CD4-positive, alpha-beta T cell (primary cell): ENCODE data around the gene RPP40. TPM values are rescaled to one million over a fixed set of nuclear protein-coding genes. Genes with fewer than 3 reads are reported as not detected.

Experiments
- ATAC-seq: fragments of 200-7000 bp; cut with Tn5 transposase; one replicate; pipeline ENCODE4 v1.10.0; 2022; ENCODE audit warnings: mild to moderate bottlenecking; ENCODE audit not compliant: poor library complexity
- CTCF ChIA-PET: fragments of 350-600 bp; sonication (Branson Sonifier 250); formaldehyde crosslinking; loops from one replicate; lab custom pipeline; 2021; ENCODE audit warnings: antibody characterized with exemption, inconsistent platforms; lab: Charles Lee
- POLR2A ChIA-PET: fragments of 350-600 bp; sonication (Branson Sonifier 250); formaldehyde crosslinking; loops from one replicate; lab custom pipeline; 2021; ENCODE audit warnings: antibody characterized with exemption, inconsistent platforms; lab: Charles Lee
- DNase-seq, 14 experiments: peaks; one replicate each; pipeline ENCODE4 v3.0.0-alpha.2; 2013 to 2020; ENCODE audit warnings: mixed read lengths in 2 of 14
- H3K27ac ChIP-seq, 2 donors: one replicate each; pipeline versions ENCODE4 v1.5.1 to v1.7.0; 2013; ENCODE audit warnings: low read length in 2 of 2, low read depth in 1 of 2, mild to moderate bottlenecking in 1 of 2
- H3K27me3 ChIP-seq, 2 experiments: 1 replicate in 1 of 2; 2 replicates in 1 of 2; pipeline versions ENCODE4 v1.6.1 to v1.7.0; 2013; ENCODE audit warnings: low read length in 2 of 2, control low read depth in 1 of 2, mild to moderate bottlenecking in 1 of 2, moderate library complexity in 1 of 2; ENCODE audit not compliant: insufficient read depth in 2 of 2, control insufficient read depth in 1 of 2
- H3K36me3 ChIP-seq: one replicate; pipeline ENCODE4 v1.6.1; 2013; ENCODE audit warnings: low read length, control low read depth; ENCODE audit not compliant: insufficient read depth
- H3K4me1 ChIP-seq: one replicate; pipeline ENCODE4 v1.6.1; 2013; ENCODE audit warnings: low read length, control low read depth; ENCODE audit not compliant: insufficient read depth
- H3K4me3 ChIP-seq: one replicate; pipeline ENCODE4 v1.5.1; 2013; ENCODE audit warnings: mild to moderate bottlenecking, low read length, moderate library complexity
- H3K9me3 ChIP-seq, 2 experiments: 1 replicate in 1 of 2; 2 replicates in 1 of 2; pipeline versions ENCODE4 v1.6.1 to v1.7.0; 2013; ENCODE audit warnings: low read length in 2 of 2, mild to moderate bottlenecking in 2 of 2, control low read depth in 1 of 2, moderate library complexity in 1 of 2; ENCODE audit not compliant: control insufficient read depth in 1 of 2, insufficient read depth in 1 of 2
- H3K27ac Mint-ChIP-seq: one replicate; pipeline ENCODE4 v1.8.0; 2020; ENCODE audit warnings: mixed read lengths
- H3K27me3 Mint-ChIP-seq: one replicate; pipeline ENCODE4 v1.8.0; 2021; ENCODE audit warnings: mixed read lengths
- H3K36me3 Mint-ChIP-seq: one replicate; pipeline ENCODE4 v1.8.0; 2021; ENCODE audit warnings: low read depth, mixed read lengths
- H3K4me1 Mint-ChIP-seq: one replicate; pipeline ENCODE4 v1.8.0; 2021; ENCODE audit warnings: low read depth, mixed read lengths
- H3K4me3 Mint-ChIP-seq: one replicate; pipeline ENCODE4 v1.8.0; 2020; ENCODE audit warnings: mild to moderate bottlenecking, mixed read lengths
- H3K9me3 Mint-ChIP-seq: one replicate; pipeline ENCODE4 v1.8.0; 2020; ENCODE audit warnings: mixed read lengths
- intact Hi-C, 2 experiments: fragments of 100-400 bp; cut with DNase I in 1 of 2; cut with micrococcal nuclease in 1 of 2; formaldehyde crosslinking; loops; one replicate each; pipeline versions ENCODE4 v1.15.1 to v1.9.0; 2023 to 2025; cut with DNase I, micrococcal nuclease
- total RNA-seq, 174 experiments: library from RNA in 2 of 174; stranded (reverse) in 2 of 174; gene quantifications; one replicate each; pipeline ENCODE4 v1.2.3 and lab custom pipeline; 2021 to 2026
- TF ChIP-seq, protein P1 (sequence below): fragments of 200-600 bp; IDR thresholded peaks from one replicate; pipeline ENCODE4 v1.8.0; 2022; ENCODE audit warnings: antibody characterized with exemption, mild to moderate bottlenecking

Gene RPP40
- total RNA-seq, 2 experiments from 2014 or later = 0.36 to 0.69 TPM

GRCh38 chr6:4999586-4999985 lies 4.3 kb downstream of the RPP40 start:
- Histone ChIP-seq H3K27ac (no peak overlapping the region), H3K4me3 (no peak overlapping the region), H3K36me3 (peaks cover 31% of the 10 kb centered on the region), H3K27me3 (no peaks in the 10 kb centered on the region), H3K9me3 (no peaks in the 10 kb centered on the region), H3K4me1 (peaks cover 14% of the 10 kb centered on the region)
- Mint-ChIP-seq H3K27me3 (no peaks in the 10 kb centered on the region), H3K4me1 (peaks cover 14% of the 10 kb centered on the region), H3K9me3 (no peaks in the 10 kb centered on the region), H3K36me3 (peaks cover 75% of the 10 kb centered on the region), H3K4me3 (no peak overlapping the region), H3K27ac (no peak overlapping the region)
- CTCF ChIA-PET = no interaction called here
- ATAC-seq = no peak
- intact Hi-C loops = no loop called here
- TF ChIP-seq, protein P1, sequence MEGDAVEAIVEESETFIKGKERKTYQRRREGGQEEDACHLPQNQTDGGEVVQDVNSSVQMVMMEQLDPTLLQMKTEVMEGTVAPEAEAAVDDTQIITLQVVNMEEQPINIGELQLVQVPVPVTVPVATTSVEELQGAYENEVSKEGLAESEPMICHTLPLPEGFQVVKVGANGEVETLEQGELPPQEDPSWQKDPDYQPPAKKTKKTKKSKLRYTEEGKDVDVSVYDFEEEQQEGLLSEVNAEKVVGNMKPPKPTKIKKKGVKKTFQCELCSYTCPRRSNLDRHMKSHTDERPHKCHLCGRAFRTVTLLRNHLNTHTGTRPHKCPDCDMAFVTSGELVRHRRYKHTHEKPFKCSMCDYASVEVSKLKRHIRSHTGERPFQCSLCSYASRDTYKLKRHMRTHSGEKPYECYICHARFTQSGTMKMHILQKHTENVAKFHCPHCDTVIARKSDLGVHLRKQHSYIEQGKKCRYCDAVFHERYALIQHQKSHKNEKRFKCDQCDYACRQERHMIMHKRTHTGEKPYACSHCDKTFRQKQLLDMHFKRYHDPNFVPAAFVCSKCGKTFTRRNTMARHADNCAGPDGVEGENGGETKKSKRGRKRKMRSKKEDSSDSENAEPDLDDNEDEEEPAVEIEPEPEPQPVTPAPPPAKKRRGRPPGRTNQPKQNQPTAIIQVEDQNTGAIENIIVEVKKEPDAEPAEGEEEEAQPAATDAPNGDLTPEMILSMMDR = no peak
- no peak for DNase-seq
- POLR2A ChIA-PET = no interaction called here

- Histone ChIP-seq H3K36me3 (peaks cover 34% of the 10 kb centered on the region), H3K4me1 (peaks cover 3% of the 10 kb centered on the region), H3K27me3 (no peaks in the 10 kb centered on the region), H3K4me3 (no peak overlapping the region), H3K27ac (no peak overlapping the region), H3K9me3 (no peaks in the 10 kb centered on the region)
- ChIA-PET POLR2A (no interaction called here), CTCF (no interaction called here)
- Mint-ChIP-seq H3K4me3 (no peak overlapping the region), H3K27me3 (no peaks in the 10 kb centered on the region), H3K36me3 (peaks cover 80% of the 10 kb centered on the region), H3K9me3 (no peaks in the 10 kb centered on the region), H3K4me1 (no peaks in the 10 kb centered on the region), H3K27ac (no peak overlapping the region)
- TF ChIP-seq, protein P1 = no peak
- intact Hi-C loops = no loop called here
- DNase-seq = no peak
- ATAC-seq = no peak
These were observed 6.0 kb downstream of the RPP40 start for GRCh38 chr6:4997862-4998261.

DNA sequence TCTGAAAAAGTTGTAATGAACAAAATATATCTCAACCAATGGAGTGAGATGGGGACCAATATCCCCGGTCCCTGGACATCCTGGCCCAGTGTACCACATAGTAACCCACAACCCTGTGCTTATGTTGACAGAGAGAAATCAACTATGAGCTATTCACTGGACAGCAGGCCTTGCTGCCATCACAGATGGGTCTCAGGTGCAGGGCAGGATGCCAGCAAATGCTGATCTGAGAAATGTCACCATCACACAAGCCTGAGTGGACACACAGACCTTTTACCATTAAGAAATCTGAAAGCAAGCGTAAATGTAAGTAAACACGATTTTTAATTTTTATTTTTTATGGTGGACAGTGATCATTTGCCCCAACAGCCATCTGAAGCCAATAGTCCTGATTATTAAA lies 9.1 kb downstream of the RPP40 start:
- Histone ChIP-seq H3K27me3 (no peaks in the 10 kb centered on the region), H3K4me1 (no peaks in the 10 kb centered on the region), H3K27ac (no peak overlapping the region), H3K4me3 (no peak overlapping the region), H3K36me3 (peaks cover 27% of the 10 kb centered on the region), H3K9me3 (no peaks in the 10 kb centered on the region)
- no peak for DNase-seq
- H3K27ac Mint-ChIP-seq = no peak overlapping the region
- ChIA-PET POLR2A (no interaction called here), CTCF (no interaction called here)
- no peak overlapping the region for H3K4me3 Mint-ChIP-seq
- ATAC-seq = no peak
- peaks cover 90% of the 10 kb centered on the region for H3K36me3 Mint-ChIP-seq
- intact Hi-C loops = no loop called here
- H3K9me3 Mint-ChIP-seq = no peaks in the 10 kb centered on the region
- no peaks in the 10 kb centered on the region for H3K27me3 Mint-ChIP-seq
- no peaks in the 10 kb centered on the region for H3K4me1 Mint-ChIP-seq
- TF ChIP-seq, protein P1 = no peak
